Activated T-helper 1 cell treated with Interleukin-2 at 50 U/mL for 16 hours (primary cell): Measurements from ENCODE around the gene ARSI.

Source experiments
- DNase-seq: peaks from one replicate; pipeline ENCODE4 v3.0.0-alpha.2; 2020; ENCODE audit warnings: low read depth

The ARSI gene

DNA sequence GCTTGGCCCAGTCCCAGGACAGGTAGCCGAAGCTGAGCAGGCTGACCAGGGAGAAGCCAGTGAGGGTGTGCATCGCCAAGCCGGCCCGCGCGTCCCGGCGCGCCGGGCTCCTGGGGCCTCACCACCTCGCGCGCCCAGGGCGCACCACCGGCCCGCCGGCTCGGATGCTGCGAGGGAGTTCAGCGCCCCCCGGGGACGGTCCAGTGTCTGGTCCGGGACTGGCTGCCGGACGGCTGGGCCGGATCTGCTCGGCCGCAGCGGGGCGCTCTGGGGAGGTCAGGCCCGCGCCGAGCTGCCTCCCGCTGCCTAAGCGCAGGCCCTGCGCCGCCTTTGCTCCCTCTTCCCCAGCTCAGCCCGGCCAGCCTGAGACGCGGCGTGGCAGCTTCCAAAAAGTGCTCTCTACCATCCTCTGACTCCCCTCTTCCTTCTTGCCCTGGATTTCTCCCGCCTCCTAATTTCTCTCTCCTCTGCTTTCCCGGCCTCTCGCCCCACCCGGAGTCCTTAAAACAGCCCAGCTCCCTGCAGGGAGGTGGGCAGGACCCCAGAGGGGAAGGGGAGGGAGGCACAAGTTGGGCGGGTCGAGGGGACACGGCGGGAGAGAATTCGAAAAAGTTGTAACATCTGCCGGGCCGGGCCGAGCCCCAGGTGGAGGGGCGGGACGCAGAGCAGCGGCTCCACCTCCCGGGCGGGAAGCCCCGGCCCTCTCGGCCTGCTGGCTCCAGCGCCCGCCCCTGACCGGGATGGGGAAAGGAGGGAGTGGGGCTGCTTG, at the start of gene ARSI:
TSS of gene ARSI (minus strand) at position 605 of the 769 bp plus-strand sequence. CDS start at position 73, 532 bp downstream.
- no peak for DNase-seq

DNA sequence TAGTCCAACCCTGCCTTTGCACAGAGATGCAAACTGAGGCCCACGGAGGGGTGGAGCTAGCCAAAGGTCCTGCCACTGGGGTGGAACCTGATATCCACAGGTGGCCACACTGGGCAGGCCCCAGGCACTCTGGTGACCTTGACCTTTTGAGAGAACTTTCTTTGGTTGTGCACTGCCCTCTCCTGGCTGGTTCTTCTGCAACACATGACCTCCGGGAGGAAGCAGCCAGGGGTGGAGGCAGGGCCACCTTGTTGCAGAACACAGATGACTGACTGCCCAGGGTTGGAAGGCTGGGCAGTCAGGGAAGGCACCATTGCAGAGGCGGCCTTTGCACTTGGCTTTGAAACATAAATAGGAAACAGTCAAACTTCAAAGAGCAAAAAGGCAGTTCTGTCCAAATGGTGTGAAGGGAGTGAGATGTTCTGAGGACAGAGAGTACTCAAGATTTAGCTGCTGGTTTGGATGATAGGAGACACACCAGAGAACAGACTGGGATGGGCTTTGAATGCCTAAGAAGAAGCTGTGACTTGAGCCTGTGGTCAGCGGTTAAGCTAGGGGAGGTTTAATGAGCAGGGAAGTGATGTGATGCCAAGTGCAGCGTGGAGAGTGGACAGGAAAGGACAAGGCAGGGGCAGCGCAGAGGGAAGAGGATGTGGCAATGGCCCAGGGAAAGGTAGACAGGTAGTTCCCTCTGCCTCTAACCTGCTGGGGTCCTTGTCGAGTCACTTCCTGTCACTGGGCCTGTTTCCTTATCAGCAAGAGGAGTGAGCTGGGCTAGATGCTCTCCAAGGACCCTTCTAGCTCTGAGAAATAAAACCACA, 48.0 kb upstream of the ARSI start:
- peak; percentile 22 for DNase-seq

DNA sequence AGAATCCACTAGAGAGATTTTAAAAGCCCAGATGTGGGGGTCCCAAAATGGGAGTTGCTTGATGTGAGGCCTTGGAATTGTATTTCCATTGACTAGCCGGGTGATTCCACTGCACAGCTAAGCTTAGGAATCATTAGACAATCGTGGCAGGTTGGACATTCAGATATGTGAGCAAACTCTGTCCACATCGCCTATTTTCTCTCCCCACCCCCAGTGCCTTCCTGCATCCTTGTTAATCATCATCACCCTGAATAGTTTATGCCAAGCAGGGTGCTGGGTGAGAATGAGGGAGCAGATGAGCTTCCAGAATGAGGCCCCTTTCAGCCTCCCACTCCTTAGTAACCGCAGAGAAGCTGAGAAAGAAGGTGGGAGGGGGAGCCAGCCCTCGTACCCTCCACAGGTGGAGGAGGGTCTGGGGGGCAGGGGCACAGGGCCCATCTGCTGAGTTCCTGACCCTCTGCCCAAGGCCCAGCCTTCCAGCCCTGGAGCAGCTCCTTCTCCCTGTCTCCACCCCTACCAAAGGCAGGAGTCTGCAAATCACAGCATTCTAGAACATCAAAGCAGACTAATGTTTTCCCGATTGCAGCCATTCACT, 47.1 kb upstream of the ARSI start:
- DNase-seq: no peak

DNA sequence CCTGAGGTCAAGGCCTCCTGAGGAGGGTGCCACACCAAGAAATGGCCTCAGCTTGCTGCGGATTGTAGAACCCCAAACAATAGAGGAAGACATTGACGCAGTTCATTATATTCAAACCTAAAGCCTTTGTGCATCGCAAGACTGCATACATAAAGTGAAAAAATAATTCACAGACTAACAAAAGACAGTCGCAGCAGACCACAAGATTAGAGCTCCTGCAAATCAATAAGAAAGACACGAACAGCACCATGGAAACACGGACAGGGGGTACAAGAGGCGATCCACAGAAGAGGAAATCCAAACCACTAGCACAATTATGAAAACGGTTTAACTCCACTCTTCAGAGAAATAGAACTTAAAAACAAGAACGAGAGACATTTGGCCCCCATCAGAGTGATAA, 44.7 kb upstream of the ARSI start:
- DNase-seq: no peak

DNA sequence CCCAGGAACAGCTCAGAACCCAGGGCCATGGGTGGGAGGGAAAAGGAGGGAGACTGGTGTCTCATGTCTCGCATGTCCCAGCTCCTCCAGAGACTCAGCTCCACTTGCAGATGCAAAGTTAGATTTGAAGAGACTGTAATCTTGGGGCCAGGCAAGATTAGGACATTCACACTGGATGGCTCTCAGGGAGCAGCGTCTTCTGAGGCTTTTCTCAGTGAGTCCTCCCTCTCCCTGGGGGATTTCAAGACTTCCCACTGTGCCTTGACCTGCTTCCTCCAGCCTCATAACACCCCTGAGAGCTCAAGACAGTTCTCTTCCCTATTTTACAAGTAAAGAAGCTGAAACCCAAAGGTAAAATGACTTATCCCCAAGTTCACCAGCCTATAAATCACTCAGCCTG, 44.3 kb upstream of the ARSI start:
- DNase-seq: no peak

DNA sequence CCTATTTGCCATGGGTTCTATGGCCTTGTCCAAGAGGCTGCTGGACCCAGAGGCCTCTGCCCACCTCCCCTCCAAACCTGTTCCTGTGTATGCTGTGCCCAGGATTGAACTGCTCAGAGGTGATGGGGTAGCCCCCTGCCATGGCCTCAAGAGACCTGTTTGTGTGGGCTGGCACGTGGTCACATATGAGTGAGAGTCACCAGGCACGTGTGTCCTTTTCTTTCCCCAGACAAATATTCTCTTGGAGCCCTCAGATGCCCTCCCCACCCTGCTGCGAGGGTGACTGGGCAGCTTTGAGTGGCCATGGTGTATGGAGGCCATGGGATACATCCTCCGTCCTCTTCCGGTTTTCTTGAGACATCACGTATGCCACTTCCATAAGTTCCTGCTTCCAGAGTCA, 43.9 kb upstream of the ARSI start:
- DNase-seq: no peak

DNA sequence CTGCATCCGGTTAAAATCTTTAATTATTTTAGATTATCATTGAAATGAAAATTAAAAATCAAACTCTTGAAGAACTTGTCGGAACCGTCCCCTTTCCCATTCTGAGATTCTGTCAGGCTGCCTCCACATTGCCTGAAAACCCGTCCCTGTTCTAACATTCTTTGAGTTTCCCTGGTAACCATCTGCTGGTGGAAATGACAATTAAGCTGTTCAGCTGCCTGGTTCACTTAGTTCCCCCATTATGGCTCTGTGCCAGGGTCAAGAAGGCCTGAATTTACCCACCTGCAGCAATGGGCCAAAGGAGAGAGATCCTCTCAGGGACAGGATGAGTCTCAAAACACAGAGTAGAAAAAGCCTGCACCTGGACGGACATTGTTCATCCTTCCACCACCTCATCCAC, 43.0 kb upstream of the ARSI start:
- DNase-seq: no peak

DNA sequence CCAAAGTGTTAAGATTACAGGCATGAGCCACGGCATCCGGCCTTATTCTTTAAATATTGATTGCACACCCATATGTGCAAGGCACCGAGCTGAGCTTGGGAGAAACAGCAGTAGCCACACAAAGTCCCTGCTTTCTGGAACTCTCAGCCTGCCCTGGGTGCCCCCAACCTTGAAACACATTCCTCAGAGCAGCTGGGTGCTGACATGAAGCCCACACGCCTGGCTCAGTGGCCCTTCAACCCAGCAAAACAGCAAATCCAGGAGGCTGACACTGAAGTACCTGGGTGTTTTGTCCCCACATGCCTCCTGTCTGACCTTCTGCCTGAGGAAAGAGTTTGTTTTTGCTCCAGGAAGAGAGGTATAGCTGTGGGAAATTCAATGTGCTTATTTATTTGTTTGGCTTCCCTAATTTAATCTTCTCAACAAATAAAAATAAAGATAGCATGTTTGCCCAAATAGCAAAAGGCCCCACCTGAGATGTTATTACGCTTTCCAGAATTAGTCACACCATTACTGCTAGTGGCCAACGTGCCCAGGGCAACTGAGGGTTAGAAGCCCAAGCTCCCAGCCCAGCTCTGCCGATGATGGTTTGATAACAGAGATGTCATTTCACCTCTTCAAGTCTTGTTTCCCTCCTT, 41.4 kb upstream of the ARSI start:
- no peak for DNase-seq

DNA sequence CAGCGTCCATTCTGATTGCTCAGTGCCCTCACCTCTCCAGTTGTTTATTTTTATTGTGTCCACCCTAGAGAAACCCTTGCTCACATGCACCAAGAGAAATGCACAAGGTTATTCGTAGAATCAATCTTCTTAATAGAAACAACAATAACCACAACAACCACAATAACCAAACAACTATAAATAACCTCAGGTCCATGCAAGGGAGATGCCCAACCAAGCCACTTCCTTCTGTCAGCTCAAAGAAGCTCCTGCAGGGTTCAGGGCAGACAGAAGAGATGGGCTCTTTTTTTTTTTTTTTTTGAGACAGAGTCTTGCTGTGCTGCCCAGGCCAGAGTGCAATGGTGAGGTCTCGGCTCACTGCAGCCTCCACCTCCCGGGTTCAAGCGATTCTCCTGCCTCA, 39.9 kb upstream of the ARSI start:
- no peak for DNase-seq

DNA sequence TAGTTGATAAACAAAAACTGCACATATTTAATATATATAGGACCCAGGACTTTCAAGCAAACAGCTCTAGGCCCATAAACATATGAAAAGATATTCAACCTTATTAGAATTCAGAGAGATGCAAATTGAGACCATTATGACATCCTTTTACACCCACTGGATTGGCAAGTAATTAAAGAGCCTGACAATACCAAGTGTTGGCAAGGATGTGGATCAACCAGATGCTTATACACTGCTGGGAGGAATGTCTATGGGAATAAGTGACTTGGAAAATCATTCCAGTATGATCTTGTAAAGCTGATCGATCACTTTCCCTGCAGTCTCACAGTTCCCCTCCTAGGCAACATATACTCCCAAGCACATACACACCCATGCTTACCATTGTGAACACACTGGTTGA, 39.3 kb upstream of the ARSI start:
- DNase-seq: no peak

DNA sequence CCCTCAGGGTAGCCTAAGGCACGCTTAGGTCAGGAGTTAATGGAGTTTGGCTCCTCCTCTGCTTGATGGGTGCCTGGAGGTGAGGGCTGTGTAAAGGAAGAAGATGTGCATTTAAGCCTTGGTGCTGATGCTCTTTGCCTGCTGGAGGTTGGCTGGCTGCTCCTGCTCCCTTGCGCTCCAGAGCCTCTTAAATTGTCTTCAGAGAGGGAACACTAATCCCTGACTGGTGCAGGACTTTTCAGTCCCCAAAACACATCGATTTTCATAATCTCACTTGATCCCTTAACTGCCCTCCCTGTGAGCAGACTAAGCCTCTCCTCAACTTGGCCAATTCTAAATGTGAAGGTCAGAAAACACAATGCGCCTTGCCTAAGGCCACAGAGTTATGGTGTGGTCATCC, 38.6 kb upstream of the ARSI start:
- DNase-seq: no peak

DNA sequence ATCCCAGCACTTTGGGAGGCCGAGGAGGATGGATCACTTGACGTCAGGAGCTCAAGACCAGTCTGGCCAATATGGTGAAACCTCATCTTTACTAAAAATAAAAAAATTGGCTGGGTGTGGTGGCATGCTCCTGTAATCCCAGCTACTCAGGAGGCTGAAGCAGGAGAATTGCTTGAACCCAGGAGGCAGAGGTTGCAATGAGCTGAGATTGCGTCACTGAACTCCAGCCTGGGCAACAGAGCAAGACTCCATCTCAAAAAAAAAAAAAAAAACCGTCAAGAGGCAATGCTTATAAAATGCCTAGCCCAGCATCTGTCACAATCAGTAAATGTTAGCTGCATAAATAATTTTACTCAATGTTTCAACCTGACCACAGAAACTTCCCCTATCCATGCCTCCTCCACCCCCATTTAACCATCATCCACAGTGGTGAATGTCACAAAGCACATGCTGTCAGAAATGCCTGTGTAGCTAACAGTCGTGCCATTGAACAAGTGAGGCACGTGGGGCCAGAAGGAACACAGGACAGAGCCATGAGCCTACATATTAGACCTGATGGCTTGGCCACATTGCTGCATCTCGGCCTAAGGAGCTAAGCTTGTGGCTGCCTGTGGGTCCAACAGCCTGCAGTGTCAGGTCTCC, 38.0 kb upstream of the ARSI start:
- no peak for DNase-seq

DNA sequence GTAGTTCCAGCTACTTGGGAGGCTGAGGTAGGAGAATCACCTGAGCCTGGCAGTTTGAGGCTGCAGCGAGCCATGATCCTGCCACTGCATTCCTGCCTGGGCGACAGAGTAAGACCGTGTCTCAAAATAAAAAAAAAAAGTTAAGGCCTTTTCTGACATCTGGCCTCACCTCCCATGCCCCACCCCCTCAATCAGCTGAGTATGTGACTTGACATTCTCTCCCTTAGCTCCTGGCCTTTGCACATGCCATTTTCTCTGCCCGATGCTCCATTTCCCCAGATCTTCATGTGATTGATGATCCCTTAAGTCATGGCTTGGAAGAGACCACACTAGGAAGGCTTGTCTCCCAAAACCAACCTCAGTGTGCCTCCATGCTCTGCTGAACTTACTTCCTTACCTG, 37.1 kb upstream of the ARSI start:
- DNase-seq: no peak

DNA sequence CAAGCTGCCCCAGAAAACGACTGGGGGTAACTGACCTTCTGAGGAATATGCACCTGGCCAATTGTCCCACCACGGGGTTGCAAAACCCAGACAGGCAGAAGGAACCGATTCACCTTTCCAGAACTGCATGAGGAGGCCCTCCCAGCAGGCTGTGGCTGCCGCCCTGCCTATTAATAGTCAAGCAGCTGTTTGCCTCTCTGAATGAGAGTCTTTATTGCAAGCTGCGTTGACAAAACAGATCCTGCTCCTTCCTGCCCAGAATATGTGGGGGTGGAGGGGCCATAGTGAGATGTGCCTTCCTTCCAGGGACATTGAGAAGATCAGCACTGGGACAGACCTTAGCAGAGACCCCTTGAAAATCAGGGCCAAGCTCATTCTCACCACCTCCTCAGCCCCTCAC, 36.5 kb upstream of the ARSI start:
- no peak for DNase-seq

DNA sequence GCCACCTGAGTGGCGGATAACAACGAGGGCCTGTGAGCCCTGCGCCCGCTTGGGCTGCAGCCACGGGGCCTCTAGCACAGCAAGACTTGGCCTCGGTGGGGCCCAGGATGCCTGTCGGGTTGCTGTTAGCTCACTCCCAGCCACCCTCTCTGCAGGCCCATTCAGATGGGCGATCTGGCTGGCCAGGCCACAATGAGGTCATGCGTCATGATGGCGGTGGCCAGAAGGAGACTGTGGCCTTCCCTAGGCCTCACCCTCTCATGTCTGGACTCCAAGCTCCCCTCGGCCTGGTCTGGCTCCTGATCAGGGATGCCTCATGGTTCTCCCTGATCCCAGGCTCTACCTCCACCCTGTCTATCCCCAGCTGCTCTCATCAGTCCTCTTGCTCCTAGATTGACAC, 35.8 kb upstream of the ARSI start:
- no peak for DNase-seq

DNA sequence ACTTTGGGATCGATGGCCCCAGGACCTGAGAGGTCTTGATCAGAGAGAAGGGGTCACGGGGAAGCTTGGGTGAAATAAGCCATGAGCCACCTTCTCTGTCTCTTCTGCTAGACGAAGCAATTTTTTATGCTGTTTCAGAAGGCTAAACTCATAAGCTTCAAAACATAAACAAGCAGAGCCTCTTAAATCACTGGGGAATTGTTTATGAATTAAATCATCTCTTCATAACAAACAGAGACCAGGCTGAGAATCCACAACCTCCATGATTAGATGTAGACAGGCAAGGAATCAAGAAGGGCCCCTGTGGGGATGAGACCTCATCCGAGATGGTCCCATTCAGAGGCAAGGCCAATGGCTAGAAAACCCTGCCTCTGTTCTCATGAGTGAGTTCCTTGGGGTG, 33.1 kb upstream of the ARSI start:
- no peak for DNase-seq

DNA sequence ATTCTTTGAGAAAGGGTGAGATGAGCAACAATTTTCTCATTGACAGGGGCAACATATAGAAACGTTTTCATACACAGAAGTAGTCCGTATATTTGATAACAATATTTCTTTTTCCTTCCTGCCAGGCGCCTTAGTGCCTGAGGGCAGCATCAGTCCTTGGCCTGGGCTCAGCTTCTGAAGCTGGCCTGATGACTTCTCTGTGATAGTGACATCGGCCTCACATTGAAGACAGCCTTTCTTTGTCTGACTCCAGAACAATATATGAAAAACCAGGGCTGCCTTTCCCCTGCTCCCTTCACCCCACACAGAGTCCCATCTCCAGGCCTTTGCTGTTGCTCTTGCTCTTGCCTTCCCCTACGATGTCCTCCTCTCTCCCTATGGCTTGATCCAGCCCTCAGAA, 30.7 kb upstream of the ARSI start:
- DNase-seq: no peak

DNA sequence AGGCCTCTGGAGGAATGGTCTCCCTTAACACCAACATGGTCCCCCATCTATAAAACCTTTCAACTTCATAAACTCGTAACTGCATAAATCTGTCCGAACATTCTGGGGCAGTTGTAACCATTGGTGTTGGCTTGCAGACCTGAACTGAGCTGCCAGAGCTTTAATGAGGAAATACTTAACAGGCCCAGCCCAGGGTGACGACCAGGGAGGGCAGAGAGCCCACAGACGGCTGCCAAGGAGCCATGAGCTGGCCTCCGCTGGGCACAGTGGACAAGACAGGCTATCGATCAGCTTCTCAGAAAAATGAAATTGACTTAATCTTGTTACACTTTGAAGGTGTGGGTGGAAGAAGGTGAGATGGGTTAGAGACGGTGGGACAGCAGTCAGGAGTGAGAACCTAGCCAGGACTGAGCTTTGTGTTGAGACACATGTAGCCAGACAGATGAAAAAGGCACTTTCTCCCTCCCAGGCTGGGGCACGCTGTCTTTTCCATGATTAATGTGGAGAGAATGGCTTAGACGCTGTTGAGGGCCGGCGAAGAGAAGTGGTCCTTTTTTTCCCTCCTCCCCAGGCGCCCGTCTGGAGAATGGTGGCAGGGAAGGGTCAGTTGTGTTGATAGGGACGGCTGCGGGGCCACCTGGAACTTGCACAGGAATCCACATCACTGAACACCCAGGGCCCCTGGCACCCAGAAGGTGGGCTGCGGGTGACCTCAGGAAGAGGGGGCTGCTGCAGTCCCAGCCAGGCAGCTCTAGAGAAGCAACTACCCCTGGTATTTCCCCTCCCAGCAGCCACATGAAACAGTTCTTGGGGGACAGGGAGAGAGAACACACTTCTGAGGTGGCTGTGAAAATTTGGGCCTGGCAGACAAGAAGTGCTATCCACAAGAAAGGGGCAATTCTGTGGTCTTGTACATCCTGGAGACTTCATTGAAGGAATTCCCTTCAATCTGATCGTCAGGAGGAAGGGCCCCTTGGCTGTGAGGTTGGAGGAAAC, 27.5 kb upstream of the ARSI start:
- no peak for DNase-seq

DNA sequence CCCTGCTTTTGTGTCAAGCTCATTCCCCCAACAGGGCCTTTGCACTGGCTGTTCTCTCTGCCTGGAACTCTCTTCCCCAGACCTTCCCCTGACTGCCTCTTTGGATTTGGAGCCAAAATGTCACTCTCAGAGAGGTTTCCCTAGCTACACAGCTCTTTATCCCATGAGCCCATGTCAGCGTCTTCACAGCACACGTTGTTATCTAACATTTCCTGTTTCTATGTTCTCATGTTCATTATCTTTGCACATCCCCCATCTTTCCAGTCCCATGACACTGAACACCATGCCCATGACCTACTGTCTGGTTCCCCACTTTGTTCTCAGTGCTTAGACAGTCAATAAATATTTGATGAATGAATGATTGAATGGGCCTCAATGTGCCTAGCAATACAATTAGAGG, 26.3 kb upstream of the ARSI start:
- DNase-seq: no peak

DNA sequence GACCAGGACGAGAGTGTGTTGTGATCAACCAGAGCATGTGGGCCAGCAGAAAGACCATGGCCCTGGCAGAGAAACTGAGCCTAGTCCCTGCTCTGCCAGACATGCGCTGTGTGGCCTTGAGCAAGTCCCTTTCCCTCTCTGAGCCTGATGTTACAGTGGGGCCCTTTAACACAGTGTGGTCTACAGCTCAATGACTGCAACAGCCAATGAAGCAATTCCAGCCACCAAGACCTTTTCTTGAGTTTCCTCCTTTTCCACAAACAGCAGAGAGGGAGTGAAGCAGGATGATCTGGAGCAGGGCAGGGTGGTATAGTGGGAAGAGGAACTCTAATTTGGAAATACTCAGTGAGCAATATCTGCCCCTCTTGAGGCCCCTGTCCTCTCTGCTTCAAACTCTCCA, 25.8 kb upstream of the ARSI start:
- no peak for DNase-seq

DNA sequence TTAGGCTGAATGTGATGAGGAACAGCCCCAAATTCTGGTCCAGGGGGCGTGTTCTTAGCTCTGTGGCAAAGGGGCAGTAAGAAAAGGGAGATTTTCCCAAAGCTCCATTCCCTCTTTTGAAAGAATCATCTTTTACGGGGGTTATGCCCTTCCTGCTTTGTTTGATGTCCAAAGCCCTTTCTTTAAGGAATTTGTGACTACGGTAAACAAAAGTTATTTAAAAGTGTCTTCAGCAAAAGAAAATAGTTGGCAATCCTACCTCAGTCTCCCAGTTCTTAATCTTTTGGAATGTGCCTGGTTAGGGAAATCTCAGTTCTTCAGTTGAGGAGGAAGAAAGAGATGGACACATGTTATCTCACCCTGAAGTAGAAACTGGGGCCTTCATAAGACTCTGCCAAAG, 24.4 kb upstream of the ARSI start:
- DNase-seq: no peak
